GM23338 (cell line): Measurements from ENCODE around the gene ZNF570.

ENCODE experiments used
- CREB1 ChIP-seq: fragments of 250-450 bp; sonication (Bioruptor Pico); IDR thresholded peaks from 2 replicates; pipeline ENCODE4 v1.5.0; 2020; ENCODE audit warnings: low read depth, mild to moderate bottlenecking, moderate library complexity
- CTCF ChIP-seq, 2 experiments: fragments of 200-600 bp in 1 of 2; sonication (generic) in 1 of 2; conservative IDR thresholded peaks; 2 replicates each; pipeline versions ENCODE4 v1.5.1 to v1.6.1; 2016 to 2017; ENCODE audit warnings: antibody characterized with exemption in 2 of 2, low read depth in 2 of 2, mild to moderate bottlenecking in 2 of 2, moderate library complexity in 1 of 2
- ETS1 ChIP-seq: IDR thresholded peaks from 2 replicates; pipeline ENCODE4 v1.6.1; 2016; ENCODE audit warnings: antibody characterized with exemption
- EZH2 ChIP-seq: fragments of 200-600 bp; sonication (generic); IDR thresholded peaks from one replicate; pipeline ENCODE4 v1.8.0; 2017; ENCODE audit warnings: antibody characterized with exemption, mild to moderate bottlenecking, low read depth; ENCODE audit not compliant: unreplicated experiment
- EZH2phosphoT487 ChIP-seq: fragments of 200-600 bp; sonication (generic); IDR thresholded peaks from one replicate; pipeline ENCODE4 v1.8.1; 2018; ENCODE audit warnings: antibody characterized with exemption; ENCODE audit not compliant: unreplicated experiment
- JUNB ChIP-seq: IDR thresholded peaks from one replicate; pipeline ENCODE4 v1.6.1; 2016; ENCODE audit warnings: antibody characterized with exemption; ENCODE audit not compliant: unreplicated experiment
- POLR2AphosphoS5 ChIP-seq: IDR thresholded peaks from 2 replicates; pipeline ENCODE4 v1.6.1; 2016; ENCODE audit warnings: antibody characterized with exemption, low read depth
- REST ChIP-seq: IDR thresholded peaks from one replicate; pipeline ENCODE4 v1.6.1; 2018; ENCODE audit warnings: antibody characterized with exemption; ENCODE audit not compliant: unreplicated experiment
- ZNF114 ChIP-seq: fragments of 250-450 bp; sonication (Bioruptor Pico); IDR thresholded peaks from 2 replicates; pipeline ENCODE4 v1.5.0; 2020; ENCODE audit warnings: mild to moderate bottlenecking, moderate library complexity
- ZNF331 ChIP-seq: fragments of 250-450 bp; sonication (Bioruptor Pico); IDR thresholded peaks from 2 replicates; pipeline ENCODE4 v1.5.0; 2020; ENCODE audit warnings: low read depth, mild to moderate bottlenecking, moderate library complexity
- ZNF462 ChIP-seq: fragments of 250-450 bp; sonication (Bioruptor Pico); IDR thresholded peaks from 2 replicates; pipeline ENCODE4 v1.5.0; 2020; ENCODE audit warnings: mild to moderate bottlenecking, moderate library complexity

- TF ChIP-seq CREB1: no peak
- TF ChIP-seq ZNF114 (CRISPR knock-in tag): no peak
- TF ChIP-seq EZH2: no peak
- no peak for TF ChIP-seq CTCF (conservative IDR thresholded peaks at IDR 0.05; ENCODE audit: low read depth in 2 of 2)
- no peak for TF ChIP-seq REST
- no peak for TF ChIP-seq ETS1
- no peak for TF ChIP-seq POLR2AphosphoS5
- TF ChIP-seq EZH2phosphoT487: no peak
- no peak for TF ChIP-seq ZNF462
- no peak for TF ChIP-seq ZNF331 (CRISPR knock-in tag)
- TF ChIP-seq JUNB: no peak
These were observed 68.3 kb downstream of the ZNF570 start for GRCh38 chr19:37537391-37537947.
